Central memory CD4-positive, alpha-beta T cell (primary cell): ENCODE results near the gene RABGAP1.

Experiments
- DNase-seq: peaks from one replicate; pipeline ENCODE4 v3.0.0; 2022

The RABGAP1 gene

DNA sequence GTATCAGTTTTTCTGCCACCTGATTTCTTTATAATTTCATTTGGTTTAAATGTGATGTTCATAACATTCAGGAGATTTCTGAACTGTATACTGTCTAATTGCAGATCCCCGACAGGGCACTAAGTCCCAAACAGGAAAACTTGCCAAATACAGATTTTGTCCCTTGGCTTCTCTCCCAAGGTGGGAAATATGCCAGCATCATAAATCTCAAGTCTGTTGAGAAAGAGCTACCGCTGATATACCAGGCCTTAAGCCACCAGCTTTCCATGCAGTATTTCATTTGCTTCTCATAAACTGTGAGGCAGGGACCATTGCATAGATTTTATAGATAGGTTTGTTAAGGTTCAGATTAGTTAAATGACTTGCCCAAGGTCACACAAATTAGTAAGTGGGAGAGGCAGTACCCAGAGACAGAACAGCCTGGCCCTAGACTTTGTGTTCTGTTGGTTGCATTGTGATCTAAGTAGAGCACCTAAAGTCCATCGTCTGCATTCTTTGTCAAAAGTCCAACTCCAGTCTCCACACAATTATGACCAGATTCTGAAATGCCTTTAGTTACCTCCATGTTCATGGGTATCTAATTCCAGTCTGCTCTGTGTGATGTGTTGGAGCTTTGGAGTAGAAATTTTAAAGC, 108.9 kb downstream of the RABGAP1 start:
- no peak for DNase-seq

GRCh38 chr9:123053046-123053445, 112.2 kb downstream of the RABGAP1 start:
- no peak for DNase-seq

DNA sequence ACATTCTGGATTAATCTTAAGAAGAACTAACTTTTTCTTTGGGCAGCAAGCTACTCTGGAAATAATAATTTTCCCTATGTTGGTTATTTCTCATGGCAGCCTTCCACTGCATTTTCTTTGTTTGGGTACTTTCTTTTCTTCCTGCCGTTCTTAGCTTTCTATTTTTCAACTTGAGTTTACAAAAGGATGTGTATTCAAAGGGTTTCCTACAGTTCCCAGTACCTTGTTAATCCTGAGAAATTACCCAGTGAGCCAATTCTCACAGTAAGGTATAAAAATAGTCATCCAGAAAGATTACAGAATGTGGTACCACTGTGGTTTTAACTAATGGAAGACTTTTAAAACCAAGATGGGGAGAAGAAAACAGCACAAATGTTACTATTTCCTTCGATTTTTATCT, 112.9 kb downstream of the RABGAP1 start:
- DNase-seq = no peak

GRCh38 chr9:123058834-123059233, 118.0 kb downstream of the RABGAP1 start:
- no peak for DNase-seq

GRCh38 chr9:123059472-123060220, 118.8 kb downstream of the RABGAP1 start:
- DNase-seq = no peak

- no peak for DNase-seq
Measured at GRCh38 chr9:123061216-123061615, 120.4 kb downstream of the RABGAP1 start.

DNA sequence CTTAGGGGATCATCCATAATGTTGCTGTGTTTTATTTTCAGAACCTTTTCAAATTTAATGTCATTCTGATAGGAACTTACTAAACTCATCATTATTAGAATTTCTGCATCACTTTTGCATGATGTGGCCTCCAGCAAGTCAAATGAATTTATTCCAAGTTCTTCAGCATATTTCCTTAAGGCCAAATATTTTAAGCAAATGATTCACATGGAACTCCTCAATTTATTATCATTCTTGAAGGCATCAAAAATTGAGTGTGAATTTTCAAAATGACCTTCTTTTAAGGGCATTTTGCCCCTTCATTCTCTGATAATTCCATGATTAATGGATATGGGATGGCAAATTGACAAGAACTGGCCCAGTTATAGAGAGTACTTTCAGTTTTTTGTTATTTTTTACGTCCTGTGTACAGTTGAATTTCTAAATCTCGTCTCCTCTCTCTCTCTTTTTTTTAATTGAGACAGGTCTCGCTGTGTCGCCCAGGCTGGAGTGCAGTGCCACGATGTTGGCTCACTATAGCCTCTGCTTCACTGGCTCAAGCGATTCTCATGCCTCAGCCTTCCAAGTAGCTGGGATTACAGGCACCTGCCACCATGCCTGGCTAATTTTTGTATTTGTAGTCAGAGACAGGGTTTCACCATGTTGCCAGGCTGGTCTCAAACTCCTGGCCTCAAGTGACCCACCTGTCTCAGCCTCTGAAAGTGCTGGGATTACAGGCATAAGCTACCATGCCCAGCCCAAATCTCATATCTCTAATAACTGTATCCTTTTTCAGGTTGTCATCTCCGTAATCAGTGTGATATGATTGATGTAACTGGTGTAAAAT, 121.7 kb downstream of the RABGAP1 start:
- no peak for DNase-seq

GRCh38 chr9:123063177-123063598, 122.4 kb downstream of the RABGAP1 start:
- DNase-seq = no peak

GRCh38 chr9:123063896-123064295, 123.1 kb downstream of the RABGAP1 start:
- DNase-seq = no peak

DNA sequence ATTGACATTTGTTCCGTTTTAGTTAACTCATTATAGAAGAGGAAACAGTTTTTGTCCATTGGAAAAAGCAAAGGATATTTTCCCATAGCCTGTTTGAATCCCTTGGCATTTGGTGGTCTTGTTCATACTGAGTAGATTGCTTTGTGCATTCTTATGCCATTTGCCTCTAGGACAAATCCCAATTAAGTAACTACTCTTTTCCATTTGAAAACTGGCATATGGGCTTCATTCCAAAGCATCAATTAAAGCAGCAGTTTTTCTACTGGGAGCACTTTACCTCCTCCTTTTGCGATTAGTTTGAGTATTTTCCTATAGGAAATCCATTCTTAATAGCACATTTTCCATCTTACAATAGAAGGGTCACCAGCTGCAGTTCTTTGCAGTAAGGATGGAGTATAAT, 123.9 kb downstream of the RABGAP1 start:
- no peak for DNase-seq

DNA sequence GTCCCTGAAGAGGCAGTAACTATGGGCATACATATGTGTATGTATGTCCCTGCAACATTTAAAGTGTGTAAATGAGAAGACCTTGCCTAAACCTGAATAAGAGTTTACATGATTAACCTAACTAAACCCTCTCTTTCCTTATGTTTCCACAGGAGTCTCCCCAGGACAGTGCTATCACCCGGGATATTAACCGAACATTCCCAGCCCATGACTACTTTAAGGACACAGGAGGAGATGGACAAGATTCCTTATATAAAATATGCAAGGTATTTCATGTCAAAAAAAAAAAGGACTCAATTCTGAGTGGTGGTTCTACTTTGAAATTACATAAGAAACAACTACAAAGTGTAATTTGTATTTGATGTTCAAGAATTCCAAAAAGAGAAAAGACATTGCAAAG, 124.4 kb downstream of the RABGAP1 start:
- DNase-seq = no peak

- no peak for DNase-seq
Measured at GRCh38 chr9:123067136-123067535, 126.3 kb downstream of the RABGAP1 start.

GRCh38 chr9:123069010-123069481, 128.2 kb downstream of the RABGAP1 start:
- no peak for DNase-seq

- DNase-seq = no peak
Measured at GRCh38 chr9:123070198-123070597, 129.4 kb downstream of the RABGAP1 start.

DNA sequence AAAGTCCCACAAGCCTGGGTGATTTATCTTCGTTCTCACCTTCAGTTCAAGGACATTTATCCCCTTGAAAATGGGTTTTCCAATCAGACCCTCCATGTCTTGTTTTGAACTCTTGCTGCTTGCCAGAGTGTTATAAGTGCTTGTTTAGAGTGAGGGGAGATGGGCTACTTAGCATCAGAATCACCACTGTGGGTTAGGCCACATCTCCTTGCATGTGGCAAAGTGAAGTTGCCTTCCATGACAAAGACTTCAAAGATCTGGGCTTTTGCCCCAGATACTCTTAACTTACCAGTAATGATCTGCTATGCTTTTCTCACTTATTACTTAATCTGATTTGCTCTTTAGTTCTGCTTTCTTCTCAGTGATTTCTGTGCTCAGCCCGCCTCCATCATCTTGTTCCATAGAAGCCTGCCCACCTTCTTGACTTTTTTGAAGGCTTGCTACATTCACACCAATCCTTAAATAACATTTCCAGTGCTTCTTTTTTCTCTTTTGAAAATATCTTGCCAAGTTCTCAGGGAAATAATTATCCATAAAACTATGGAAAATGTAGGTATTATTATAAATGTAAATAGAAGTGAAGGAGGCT, 131.7 kb downstream of the RABGAP1 start:
- DNase-seq = no peak

DNA sequence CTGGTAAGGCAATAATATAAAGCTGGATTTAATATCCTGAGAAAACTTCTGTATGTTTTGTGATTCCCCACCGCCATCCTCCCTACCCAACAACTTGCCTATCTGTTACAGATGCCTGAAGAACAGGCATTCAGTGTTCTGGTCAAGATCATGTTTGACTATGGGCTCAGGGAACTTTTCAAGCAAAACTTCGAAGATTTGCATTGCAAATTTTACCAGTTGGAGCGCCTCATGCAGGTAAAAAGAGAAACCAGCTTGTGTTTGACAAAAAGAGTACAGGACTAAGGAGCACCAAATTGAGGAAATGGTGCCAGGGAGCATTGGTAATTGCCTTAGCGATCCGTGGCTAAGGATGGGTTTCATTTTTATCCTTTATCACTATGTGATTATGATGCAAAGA, 132.6 kb downstream of the RABGAP1 start:
- no peak for DNase-seq

GRCh38 chr9:123073991-123074422, 133.2 kb downstream of the RABGAP1 start:
- no peak for DNase-seq

GRCh38 chr9:123074628-123075027, 133.8 kb downstream of the RABGAP1 start:
- no peak for DNase-seq

DNA sequence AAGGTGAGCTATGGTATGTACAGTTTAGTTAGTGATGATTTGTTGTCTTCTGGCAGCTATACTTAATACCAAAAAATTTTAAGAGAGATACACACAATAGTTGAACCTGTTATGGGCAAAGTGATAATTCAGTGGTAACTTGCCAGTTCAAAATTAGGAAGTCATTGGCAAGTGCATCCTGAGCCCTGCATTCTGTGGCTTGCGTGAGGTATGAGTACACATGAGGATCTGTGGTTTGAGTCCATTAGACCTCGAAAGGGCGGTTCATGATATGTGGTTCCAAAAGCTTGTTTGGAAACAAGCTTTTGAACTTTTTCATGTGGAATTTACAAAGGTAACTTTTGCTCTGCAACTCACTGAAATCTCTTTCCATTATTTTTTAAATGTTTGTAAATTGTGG, 139.6 kb downstream of the RABGAP1 start:
- no peak for DNase-seq

GRCh38 chr9:123081824-123082223, 141.0 kb downstream of the RABGAP1 start:
- peak; percentile 5 for DNase-seq

- no peak for DNase-seq
Measured at GRCh38 chr9:123083680-123084079, 142.9 kb downstream of the RABGAP1 start.

DNA sequence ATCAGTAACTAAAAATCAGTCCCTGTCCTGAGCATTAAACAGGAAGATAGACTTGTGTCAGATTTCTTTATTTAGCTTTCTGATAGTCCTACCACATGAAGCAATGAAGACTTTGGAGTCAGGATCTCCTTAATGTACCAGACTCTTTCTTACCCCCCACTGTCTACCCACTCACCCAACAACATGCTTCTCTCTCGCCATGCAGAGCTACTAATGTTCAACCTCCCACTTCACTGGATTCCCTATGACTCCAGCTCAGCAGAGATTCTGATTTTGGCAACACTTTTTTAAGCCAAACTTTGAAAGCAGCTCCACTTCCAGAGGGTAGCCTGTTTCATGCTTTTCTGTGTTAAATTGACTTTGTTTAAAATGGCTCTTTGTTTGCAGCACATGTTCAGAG, 143.4 kb downstream of the RABGAP1 start:
- no peak for DNase-seq

DNA sequence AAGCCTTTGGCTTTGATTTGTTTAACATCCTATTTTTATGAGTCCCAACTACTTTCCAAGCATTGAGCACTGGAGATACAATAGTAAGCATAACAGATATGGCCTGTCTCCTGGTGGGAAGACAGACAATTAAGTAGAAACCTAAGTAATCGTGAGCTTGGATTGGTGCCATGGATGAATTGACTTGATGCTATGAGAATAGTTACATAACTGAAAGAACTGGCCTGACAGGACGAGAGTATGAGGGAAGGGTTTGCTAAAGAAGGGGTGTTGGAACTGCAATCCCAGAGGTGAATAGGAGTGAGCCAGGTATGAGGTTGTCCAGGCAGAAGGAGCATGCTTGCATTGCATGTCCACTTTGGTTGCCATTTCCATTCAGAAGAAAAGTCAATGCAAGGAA, 145.1 kb downstream of the RABGAP1 start:
- no peak for DNase-seq
